HG02852 (cell line): ENCODE results near the gene LCA5.
"Not testable (repeated sequence)": the region's sequence is repeated elsewhere in the genome, so short reads cannot be mapped to it uniquely, and the experiment has no call there.

Source experiments
- ATAC-seq: cut with Tn5 transposase; IDR thresholded peaks from one replicate; pipeline ENCODE4 v1.9.1; 2021; ENCODE audit warnings: mild to moderate bottlenecking, moderate library complexity; ENCODE audit not compliant: unreplicated experiment

The LCA5 gene

DNA sequence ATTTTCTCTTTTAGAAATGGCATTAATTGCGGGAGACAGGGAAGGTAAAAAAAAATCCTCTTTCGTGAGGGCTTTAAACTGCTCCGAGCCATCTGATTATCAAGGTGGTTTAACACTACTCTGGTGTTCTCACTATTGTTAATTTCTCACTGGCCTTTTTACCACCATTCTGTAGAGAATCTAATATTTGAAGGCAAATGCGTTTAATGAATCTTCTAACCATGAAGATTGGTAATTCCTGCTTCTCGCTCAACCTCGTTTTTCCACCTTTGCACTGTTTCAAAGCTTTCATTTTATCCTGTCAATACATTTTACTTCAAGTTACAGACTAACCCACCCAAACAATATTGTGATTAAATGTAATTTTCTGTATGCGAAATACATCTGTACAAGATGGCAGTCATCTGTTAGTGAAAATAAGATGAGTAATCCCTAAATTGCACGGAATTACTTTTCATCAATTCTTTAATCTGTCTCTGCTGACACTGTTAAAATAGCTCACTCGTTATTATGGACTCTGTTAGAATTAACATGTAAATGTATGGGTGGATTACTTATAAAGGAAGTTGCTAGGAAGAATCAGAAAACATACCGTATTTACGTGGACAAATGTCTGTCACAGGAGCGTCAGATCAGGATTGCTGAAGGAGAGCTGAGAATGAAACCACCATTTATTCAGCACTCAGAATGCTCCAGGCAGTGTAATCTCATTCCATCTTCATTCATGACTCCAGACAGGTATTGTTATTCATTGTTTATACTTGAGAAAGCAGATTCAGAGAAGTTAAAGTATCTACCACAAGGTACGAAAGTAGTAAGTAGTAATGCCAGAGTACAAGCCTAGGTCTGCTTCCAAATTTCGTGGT lies 1.1 kb upstream of the LCA5 start:
- no peak for ATAC-seq

GRCh38 chr6:79536585-79536953 lies 661 bp downstream of the LCA5 start:
- no peak for ATAC-seq

DNA sequence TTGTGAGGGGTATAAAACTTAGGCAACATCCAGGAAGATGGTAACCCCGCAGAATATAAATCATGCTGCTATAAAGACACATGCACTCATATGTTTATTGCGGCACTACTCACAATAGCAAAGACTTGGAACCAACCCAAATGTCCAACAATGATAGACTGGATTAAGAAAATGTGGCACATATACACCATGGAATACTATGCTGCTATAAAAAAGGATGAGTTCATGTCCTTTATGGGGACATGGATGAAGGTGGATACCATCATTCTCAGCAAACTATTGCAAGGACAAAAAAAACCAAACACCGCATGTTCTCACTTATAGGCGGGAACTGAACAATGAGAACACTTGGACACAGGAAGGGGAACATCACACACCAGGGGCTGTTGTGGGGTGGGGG lies 7.7 kb downstream of the LCA5 start:
- not testable (repeated sequence) for ATAC-seq

- ATAC-seq = no peak
Measured at GRCh38 chr6:79526897-79527296, 10.3 kb downstream of the LCA5 start.

- no peak for ATAC-seq
Measured at GRCh38 chr6:79525272-79526100, 11.7 kb downstream of the LCA5 start.

- no peak for ATAC-seq
Measured at GRCh38 chr6:79524065-79524464, 13.2 kb downstream of the LCA5 start.

DNA sequence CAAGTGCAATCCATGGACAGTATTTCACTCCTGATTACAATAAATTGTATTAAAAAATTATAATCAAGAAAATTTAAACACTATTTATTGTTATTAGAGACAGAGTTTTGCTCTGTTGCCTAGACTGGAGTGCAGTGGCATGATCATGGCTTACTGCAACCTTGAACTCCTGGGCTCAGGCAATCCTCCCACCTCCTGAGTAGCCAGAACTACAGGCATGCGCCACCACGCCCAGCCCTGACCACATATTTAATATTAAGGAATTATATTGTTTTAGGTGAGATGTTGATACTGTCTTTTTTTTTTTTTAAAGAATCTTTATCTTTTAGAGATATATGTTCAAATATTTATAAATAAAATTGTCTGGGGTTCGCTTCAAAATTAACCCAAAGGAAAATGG lies 14.6 kb downstream of the LCA5 start:
- ATAC-seq = no peak

GRCh38 chr6:79520534-79520933 lies 16.7 kb downstream of the LCA5 start:
- ATAC-seq = no peak

- no peak for ATAC-seq
Measured at GRCh38 chr6:79518842-79519241, 18.4 kb downstream of the LCA5 start.

DNA sequence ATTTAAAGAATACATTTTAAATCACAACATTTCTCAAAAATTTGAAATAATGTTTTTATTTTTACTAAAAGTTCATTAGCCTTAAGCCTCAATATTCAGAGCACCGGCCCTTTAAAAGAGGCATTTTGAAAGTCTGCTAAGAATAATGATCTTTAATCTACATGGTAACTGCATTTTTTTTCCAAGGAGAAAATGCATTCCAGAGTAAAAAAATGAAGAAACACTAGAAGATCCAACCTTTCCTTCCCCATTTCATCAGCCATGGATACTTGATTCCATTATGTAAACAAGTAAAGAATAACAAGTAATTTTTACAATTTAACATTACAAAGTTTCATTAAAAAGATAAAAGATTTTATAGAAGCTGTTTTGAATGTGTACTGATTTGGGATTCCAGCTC lies 21.8 kb downstream of the LCA5 start:
- ATAC-seq = no peak

DNA sequence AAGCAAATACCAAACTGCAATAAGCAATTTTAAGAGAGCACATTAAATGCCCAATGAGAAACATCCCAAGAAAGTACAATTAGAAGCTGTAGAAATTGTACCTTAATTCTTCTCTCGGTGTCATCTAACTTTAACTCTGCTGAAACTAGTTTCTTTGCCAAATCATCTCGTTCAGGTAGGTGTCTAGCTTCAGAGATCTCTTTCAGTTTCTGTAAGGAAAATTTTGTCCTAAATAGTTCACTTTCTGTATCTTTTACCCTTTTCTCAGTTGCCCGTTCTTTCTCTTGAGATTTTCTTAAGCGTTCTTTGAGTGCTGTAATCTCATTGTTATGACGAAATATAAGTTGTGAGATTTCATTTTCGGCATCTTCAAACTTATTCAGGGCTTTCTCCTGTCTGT lies 24.1 kb downstream of the LCA5 start:
- ATAC-seq = no peak

DNA sequence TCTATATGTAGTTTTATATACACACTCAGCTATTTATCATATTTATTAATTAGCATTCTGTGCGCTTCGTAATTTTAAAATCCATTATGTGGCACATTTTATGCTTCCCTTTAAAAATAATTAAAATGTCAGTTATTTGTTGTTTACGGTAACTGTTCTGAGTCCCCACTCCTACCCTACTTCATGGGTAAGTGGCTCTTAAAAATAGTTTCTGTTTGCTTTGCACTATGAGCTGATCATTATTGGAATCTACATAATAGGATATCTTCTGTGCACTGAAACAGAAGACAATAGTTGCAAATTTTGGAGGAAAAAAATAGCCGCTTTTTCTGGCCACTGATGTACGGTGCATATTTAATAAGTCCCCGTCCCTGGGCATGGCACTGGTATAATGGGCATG lies 25.2 kb downstream of the LCA5 start:
- ATAC-seq = no peak

DNA sequence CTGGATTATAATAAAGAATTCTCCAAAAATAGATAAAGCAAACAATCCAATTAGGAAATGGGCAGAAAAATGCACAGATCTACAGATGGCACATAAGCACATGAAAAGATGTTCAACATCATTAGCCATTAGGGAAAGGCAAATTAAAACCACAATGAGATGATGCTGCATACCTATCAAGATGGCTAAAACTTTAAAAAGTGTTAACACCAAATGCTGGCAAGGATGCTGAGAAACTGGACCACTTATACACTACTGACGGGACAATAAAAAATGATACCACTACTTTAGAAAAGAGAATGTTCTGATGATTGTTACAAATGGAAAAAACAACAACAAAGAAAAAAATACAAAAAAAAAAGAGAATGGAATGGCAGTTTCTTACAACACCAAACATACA lies 26.5 kb downstream of the LCA5 start:
- ATAC-seq = no peak

- no peak for ATAC-seq
Measured at GRCh38 chr6:79506251-79506650, 31.0 kb downstream of the LCA5 start.

DNA sequence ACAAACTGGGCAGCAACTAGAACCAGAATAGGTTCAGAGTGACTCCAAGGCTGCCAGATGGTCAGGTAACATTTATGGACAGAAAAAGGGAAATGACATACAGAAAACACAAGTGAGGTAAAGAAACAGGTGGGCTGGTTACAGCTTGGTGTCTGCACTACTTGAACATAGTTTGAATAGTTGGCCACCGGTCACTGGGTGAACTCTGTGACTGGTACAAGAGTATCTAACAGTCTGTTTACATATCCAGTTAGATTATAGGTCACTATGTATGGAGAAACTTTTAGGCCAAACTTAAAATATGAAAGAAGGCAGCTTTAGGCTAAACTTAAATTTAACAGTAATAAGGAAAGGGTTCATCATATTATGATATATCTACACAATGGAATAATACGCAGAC lies 32.9 kb downstream of the LCA5 start:
- no peak for ATAC-seq

DNA sequence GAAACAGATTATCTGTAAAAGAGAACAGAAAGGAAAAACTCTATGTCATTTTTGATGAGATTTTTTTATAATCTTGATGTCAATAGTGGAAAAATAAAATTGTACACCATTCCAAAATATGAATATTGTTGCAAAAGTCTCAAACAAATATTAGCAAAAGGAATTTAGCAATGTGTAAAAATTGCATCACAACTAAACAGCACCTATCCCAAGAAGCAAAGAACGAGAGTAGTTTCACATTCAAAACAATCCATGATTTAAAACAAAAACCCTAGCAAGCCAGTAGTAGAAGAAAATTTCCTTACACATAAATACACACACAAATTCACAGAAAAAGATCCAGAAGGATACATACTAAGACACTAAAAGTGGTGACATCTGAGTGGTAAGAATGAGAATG lies 38.4 kb downstream of the LCA5 start:
- no peak for ATAC-seq

GRCh38 chr6:79495246-79495645 lies 42.0 kb downstream of the LCA5 start:
- no peak for ATAC-seq

GRCh38 chr6:79494841-79495240 lies 42.4 kb downstream of the LCA5 start:
- ATAC-seq = no peak

DNA sequence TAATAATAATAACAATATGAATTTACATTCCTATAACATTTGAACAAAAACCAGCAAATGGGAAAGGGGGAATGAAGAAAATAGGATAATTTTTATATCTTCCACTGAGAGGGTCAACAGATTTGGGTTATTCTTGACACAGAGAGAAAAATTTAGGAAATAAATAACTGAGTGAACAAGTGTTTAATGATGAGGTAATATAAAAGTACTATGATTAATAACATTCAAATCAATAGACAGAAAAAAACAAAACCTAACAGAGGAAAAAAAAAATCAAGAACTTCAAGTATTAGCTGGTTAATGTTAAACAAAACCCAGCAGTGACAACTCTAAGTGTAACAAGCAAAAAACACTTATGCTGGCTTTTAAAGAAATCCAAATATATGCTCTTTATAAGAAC lies 66.5 kb downstream of the LCA5 start:
- ATAC-seq = no peak

GRCh38 chr6:79469376-79470246 lies 67.6 kb downstream of the LCA5 start:
- no peak for ATAC-seq

- no peak for ATAC-seq
Measured at GRCh38 chr6:79468587-79468986, 68.6 kb downstream of the LCA5 start.
